ENCODE measurements around the gene METTL6.
A peak's percentile ranks its signal among the peaks of the same experiment; 100 is the strongest.
"Not testable (repeated sequence)": the region's sequence is repeated elsewhere in the genome, so short reads cannot be mapped to it uniquely, and the experiment has no call there.

The METTL6 gene

GRCh38 chr3:15372918-15373317, 54.4 kb downstream of the METTL6 start:
- TF ChIP-seq CTCF (IDR thresholded peaks at IDR 0.05), result no peak

GRCh38 chr3:15368561-15369135, 58.7 kb downstream of the METTL6 start:
- peaks cover 35% of the 10 kb centered on the region for H3K9me3 Mint-ChIP-seq
- H3K36me3 Mint-ChIP-seq (ENCODE audit: low read depth), result peaks cover 4% of the 10 kb centered on the region
- peaks cover 35% of the 10 kb centered on the region for H3K27me3 Mint-ChIP-seq (ENCODE audit: low read depth, poor library complexity)
- H3K27ac Mint-ChIP-seq, result no peak overlapping the region
- no peak for TF ChIP-seq CTCF (IDR thresholded peaks at IDR 0.05)
- DNase-seq, result no peak
- no peak overlapping the region for H3K4me3 Mint-ChIP-seq
- no peaks in the 10 kb centered on the region for H3K4me1 Mint-ChIP-seq

More at GRCh38 chr3:15372918-15373317, 54.4 kb downstream of the METTL6 start:
- H3K4me3 Mint-ChIP-seq, result no peak overlapping the region
- peaks cover 28% of the 10 kb centered on the region for H3K27me3 Mint-ChIP-seq (ENCODE audit: low read depth, poor library complexity)
- H3K27ac Mint-ChIP-seq, result no peak overlapping the region
- H3K9me3 Mint-ChIP-seq, result peaks cover 14% of the 10 kb centered on the region
- H3K4me1 Mint-ChIP-seq, result no peaks in the 10 kb centered on the region
- H3K36me3 Mint-ChIP-seq (ENCODE audit: low read depth), result no peaks in the 10 kb centered on the region
- no peak for DNase-seq

- peaks cover 6% of the 10 kb centered on the region for H3K4me1 Mint-ChIP-seq
- H3K27ac Mint-ChIP-seq, result no peak overlapping the region
- TF ChIP-seq CTCF (IDR thresholded peaks at IDR 0.05), result no peak
- H3K4me3 Mint-ChIP-seq, result no peak overlapping the region
- no peak for DNase-seq
- peaks cover 27% of the 10 kb centered on the region for H3K27me3 Mint-ChIP-seq (ENCODE audit: low read depth, poor library complexity)
- H3K9me3 Mint-ChIP-seq, result peaks cover 36% of the 10 kb centered on the region
- peaks cover 4% of the 10 kb centered on the region for H3K36me3 Mint-ChIP-seq (ENCODE audit: low read depth)
These were observed 60.3 kb downstream of the METTL6 start for GRCh38 chr3:15367059-15367458.

GRCh38 chr3:15364078-15364477, 63.3 kb downstream of the METTL6 start:
- peaks cover 28% of the 10 kb centered on the region for H3K9me3 Mint-ChIP-seq
- H3K4me1 Mint-ChIP-seq, result peaks cover 22% of the 10 kb centered on the region
- not testable (repeated sequence) for H3K36me3 Mint-ChIP-seq (ENCODE audit: low read depth); DNase-seq; H3K4me3 Mint-ChIP-seq
- H3K27me3 Mint-ChIP-seq (ENCODE audit: low read depth, poor library complexity), result peaks cover 15% of the 10 kb centered on the region
- peak overlapping the region; percentile 68 for H3K27ac Mint-ChIP-seq

- Mint-ChIP-seq H3K4me3 (no peak overlapping the region), H3K27ac (peak overlapping the region; percentile 40), H3K9me3 (peaks cover 22% of the 10 kb centered on the region), H3K36me3 (ENCODE audit: low read depth) (peaks cover 4% of the 10 kb centered on the region), H3K27me3 (ENCODE audit: low read depth, poor library complexity) (peaks cover 10% of the 10 kb centered on the region), H3K4me1 (peaks cover 24% of the 10 kb centered on the region)
- no peak for TF ChIP-seq CTCF (IDR thresholded peaks at IDR 0.05)
- DNase-seq, result peak; percentile 8
These were observed 65.7 kb downstream of the METTL6 start for GRCh38 chr3:15361494-15362214.

- H3K27me3 Mint-ChIP-seq (ENCODE audit: low read depth, poor library complexity), result peaks cover 13% of the 10 kb centered on the region
- peaks cover 4% of the 10 kb centered on the region for H3K36me3 Mint-ChIP-seq (ENCODE audit: low read depth)
- no peak for TF ChIP-seq CTCF (IDR thresholded peaks at IDR 0.05)
- H3K4me3 Mint-ChIP-seq, result no peak overlapping the region
- no peak overlapping the region for H3K27ac Mint-ChIP-seq
- H3K9me3 Mint-ChIP-seq, result peaks cover 22% of the 10 kb centered on the region
- DNase-seq, result no peak
- H3K4me1 Mint-ChIP-seq, result peaks cover 31% of the 10 kb centered on the region
These were observed 66.4 kb downstream of the METTL6 start for GRCh38 chr3:15360788-15361493.

Data from nephron progenitor cell (in vitro differentiated cells).